Measurements from ENCODE around the gene ZNF444.
"Not testable (repeated sequence)": the region's sequence is repeated elsewhere in the genome, so short reads cannot be mapped to it uniquely, and the experiment has no call there.

Gene ZNF444

DNA sequence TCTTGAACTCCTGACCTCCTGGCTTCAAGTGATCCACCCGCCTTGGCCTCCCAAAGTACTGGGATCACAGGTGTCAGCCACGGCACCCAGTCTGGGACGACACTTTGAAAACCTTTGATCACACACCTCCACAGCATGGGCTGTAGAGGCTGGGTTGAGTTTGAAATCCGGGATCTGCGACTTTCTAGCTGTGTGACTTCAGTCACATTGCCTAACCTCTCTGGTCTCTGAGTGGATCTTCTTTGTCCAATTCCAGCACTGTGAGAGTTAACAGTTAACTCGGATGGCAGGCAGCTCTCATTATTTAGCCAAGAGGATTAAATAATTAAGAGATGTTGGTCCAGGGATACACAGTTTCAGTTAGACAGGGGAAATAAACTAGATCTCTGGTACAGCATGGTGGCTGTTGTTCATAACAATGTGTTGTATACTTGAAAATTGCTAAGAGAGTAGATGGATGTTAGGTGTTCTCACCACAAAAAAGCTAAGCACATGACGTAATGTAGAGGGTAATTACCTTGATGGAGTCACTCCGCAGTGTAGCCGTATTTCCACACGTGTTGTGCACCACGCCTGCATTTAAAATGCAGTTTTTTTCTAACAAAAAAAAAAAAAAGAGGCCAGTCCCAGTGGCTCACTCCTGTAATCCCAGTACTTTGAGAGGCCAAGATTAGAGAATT lies 36.6 kb downstream of the ZNF444 start:
- no peak for DNase-seq (ENCODE audit: low read depth in 2 of 2)

GRCh38 chr19:56189785-56190184 lies 48.7 kb downstream of the ZNF444 start:
- no peak for DNase-seq (ENCODE audit: low read depth in 2 of 2)

DNA sequence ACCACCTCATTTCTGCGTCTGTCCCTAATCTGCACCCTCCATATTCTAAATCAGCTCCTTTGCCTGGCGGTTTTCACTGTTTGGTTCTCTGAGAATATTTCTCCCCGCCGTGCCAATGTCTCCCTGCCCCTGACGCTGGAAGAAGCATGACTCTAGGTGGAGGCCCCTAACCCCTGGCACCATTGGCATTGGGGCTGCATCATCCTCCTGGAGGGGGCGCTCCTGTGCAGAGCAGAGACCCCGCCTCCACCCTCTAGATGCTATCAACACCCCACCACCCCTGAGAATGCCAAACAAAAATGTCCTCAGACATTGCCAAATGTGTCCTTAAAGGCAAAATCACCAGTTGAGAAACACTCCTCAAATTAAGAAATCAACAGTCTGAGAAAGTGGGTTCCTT lies 50.0 kb downstream of the ZNF444 start:
- DNase-seq (ENCODE audit: low read depth in 2 of 2) = no peak

DNA sequence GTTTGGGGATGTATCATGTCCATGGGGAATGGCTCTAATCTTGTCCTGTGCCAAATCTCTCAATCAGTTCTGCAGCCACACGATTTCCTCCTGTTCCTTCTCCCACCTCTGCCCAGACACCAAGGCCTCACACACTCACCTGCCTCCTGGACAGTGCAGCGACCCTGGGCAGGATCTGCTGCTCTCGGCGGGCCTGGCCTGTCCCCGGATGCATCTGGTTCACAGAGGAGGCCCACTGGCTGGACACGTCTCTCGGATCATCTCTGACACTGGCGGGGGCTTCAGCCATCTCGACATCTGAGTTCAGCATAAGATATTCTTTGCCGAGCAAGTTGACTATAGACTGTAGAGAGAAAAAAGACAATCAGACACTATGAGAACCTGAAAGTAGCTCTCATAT lies 50.6 kb downstream of the ZNF444 start:
- DNase-seq (ENCODE audit: low read depth in 2 of 2) = no peak

DNA sequence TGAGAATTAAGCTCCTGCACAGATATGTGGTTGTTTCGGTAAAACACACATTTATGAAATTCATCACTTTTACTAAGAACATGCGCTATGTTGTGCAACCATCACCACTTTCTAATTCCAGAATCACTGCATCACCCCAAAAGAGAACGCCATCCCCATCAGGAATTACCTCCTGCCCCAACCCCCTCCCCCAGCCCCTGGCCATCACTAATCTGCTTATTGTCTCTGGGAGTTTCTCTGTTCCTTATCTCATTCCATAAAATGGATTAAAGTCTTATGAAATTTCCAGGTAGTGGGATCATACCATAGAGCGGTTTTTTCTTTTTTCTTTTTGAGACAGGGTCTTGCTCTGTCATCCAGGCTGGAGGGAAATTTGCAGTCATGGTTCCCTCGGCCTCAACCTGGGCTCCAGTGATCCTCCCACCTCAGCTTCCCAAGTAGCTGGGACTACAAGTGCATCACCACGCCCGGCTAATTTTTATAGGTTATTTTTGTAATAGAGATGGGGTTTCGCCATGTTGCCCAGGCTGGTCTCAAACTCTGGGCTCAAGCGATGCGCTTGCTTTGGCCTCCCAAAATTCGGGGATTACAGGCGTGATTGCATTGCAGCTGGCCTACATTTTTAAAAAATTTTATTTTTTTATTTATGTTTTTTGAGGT lies 53.0 kb downstream of the ZNF444 start:
- DNase-seq (ENCODE audit: low read depth in 2 of 2) = no peak

GRCh38 chr19:56197646-56198045 lies 56.6 kb downstream of the ZNF444 start, which contains the start of gene ZSCAN5B:
ZSCAN5B (minus strand) TSS chr19:56197783; CDS start chr19:56193052, 4,731 bp downstream.
- not testable (repeated sequence) for DNase-seq (ENCODE audit: low read depth in 2 of 2)

GRCh38 chr19:56199687-56200086 lies 58.6 kb downstream of the ZNF444 start:
- no peak for DNase-seq (ENCODE audit: low read depth in 2 of 2)

- no peak for DNase-seq (ENCODE audit: low read depth in 2 of 2)
These were observed 60.9 kb downstream of the ZNF444 start, which contains the start of gene ZSCAN5C for GRCh38 chr19:56201973-56202372. ZSCAN5C (plus strand) TSS chr19:56202273; CDS start chr19:56205914, 3,641 bp downstream.

GRCh38 chr19:56207581-56207980 lies 66.5 kb downstream of the ZNF444 start:
- not testable (repeated sequence) for DNase-seq (ENCODE audit: low read depth in 2 of 2)

- DNase-seq (ENCODE audit: low read depth in 2 of 2) = no peak
These were observed 68.0 kb downstream of the ZNF444 start for GRCh38 chr19:56209091-56209490.

DNA sequence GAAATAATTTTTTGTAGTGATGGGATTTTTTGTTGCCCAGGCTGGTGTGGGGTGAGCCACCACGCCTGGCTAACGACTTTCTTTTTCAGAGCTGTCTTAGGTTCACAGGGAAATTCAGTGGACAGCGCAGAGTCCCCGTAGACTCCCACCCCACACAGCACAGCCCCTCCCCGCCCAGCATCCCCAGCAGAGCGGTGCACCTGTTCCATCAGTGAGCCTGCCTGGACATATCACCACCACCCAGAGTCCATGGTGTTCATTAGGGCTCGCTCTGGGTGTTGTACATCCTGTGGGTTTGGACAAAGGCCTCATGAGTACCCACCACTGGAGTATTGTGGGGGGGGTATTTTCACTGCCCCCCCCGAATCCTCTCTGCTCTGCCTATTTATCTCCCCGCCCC lies 68.9 kb downstream of the ZNF444 start:
- not testable (repeated sequence) for DNase-seq (ENCODE audit: low read depth in 2 of 2)
